SU-DHL-6 (cell line): ENCODE data around the gene JAKMIP1.

Source experiments
- EZH2phosphoT487 ChIP-seq: fragments of 200-600 bp; sonication (generic), shearing (Covaris generic); conservative IDR thresholded peaks from 2 replicates; pipeline ENCODE4 v1.6.1; 2018; ENCODE audit warnings: mild to moderate bottlenecking, antibody characterized with exemption, low read length, moderate library complexity, mixed read lengths
- TF ChIP-seq, protein P1 (sequence below): fragments of 200-600 bp; sonication (generic); IDR thresholded peaks from one replicate; pipeline ENCODE4 v1.5.1; 2017; ENCODE audit warnings: antibody characterized with exemption, mild to moderate bottlenecking, low read length, moderate library complexity; ENCODE audit not compliant: insufficient read depth, poor library complexity, severe bottlenecking

DNA sequence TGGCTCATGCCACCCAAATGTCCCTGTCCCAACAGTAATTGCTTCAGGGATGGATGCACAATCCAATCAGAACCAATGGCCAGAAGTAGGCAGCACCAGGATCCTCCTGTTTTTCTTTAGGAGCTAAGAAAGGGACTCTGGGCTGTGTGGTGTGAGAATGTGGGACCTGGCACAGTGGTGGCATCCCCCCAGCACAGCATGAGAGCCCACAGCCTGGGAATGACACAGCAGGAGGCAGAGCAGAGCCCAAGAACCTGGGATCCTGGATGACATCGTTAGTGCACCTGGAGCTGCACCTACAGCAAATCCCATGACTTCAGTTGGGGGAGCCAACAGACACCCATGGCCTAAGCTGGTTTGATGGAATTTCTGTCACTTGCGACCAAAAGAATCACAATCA lies 111.4 kb downstream of the JAKMIP1 start:
- TF ChIP-seq, protein P1, sequence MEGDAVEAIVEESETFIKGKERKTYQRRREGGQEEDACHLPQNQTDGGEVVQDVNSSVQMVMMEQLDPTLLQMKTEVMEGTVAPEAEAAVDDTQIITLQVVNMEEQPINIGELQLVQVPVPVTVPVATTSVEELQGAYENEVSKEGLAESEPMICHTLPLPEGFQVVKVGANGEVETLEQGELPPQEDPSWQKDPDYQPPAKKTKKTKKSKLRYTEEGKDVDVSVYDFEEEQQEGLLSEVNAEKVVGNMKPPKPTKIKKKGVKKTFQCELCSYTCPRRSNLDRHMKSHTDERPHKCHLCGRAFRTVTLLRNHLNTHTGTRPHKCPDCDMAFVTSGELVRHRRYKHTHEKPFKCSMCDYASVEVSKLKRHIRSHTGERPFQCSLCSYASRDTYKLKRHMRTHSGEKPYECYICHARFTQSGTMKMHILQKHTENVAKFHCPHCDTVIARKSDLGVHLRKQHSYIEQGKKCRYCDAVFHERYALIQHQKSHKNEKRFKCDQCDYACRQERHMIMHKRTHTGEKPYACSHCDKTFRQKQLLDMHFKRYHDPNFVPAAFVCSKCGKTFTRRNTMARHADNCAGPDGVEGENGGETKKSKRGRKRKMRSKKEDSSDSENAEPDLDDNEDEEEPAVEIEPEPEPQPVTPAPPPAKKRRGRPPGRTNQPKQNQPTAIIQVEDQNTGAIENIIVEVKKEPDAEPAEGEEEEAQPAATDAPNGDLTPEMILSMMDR = no peak
- TF ChIP-seq EZH2phosphoT487 = no peak
